NT2/D1 (cell line): ENCODE results near the gene SHANK3.

Experiments used
- DNase-seq: peaks from one replicate; pipeline ENCODE4 v3.0.0-alpha.2; 2011; ENCODE audit warnings: low read depth, low spot score
- H3K27me3 ChIP-seq: 2 replicates; pipeline ENCODE4 v1.6.0; 2011; ENCODE audit warnings: mild to moderate bottlenecking; ENCODE audit not compliant: insufficient read length, insufficient read depth
- H3K36me3 ChIP-seq: 2 replicates; pipeline ENCODE4 v1.6.1; 2011; ENCODE audit warnings: mild to moderate bottlenecking, low read length, mixed read lengths; ENCODE audit not compliant: insufficient read depth, insufficient read length
- H3K4me1 ChIP-seq: 2 replicates; pipeline ENCODE4 v1.5.1; 2011; ENCODE audit not compliant: insufficient read depth, insufficient read length
- H3K4me3 ChIP-seq: 2 replicates; pipeline ENCODE4 v1.5.1; 2011; ENCODE audit warnings: low read depth; ENCODE audit not compliant: insufficient read length
- H3K9ac ChIP-seq: 2 replicates; pipeline ENCODE4 v1.6.0; 2011; ENCODE audit warnings: low read depth; ENCODE audit not compliant: insufficient read length
- H3K9me3 ChIP-seq: 2 replicates; pipeline ENCODE4 v1.5.1; 2011; ENCODE audit warnings: mild to moderate bottlenecking, low read length; ENCODE audit not compliant: insufficient read depth
- SUZ12 ChIP-seq: IDR thresholded peaks from 2 replicates; pipeline ENCODE4 v1.6.1; 2011; ENCODE audit not compliant: insufficient read length, insufficient read depth; ENCODE audit errors: extremely low read depth
- YY1 ChIP-seq: IDR thresholded peaks from 2 replicates; pipeline ENCODE4 v1.6.1; 2011; ENCODE audit not compliant: insufficient read length, insufficient read depth
- ZNF274 ChIP-seq: IDR thresholded peaks from 2 replicates; pipeline ENCODE4 v1.6.1; 2011; ENCODE audit warnings: mild to moderate bottlenecking, low read depth, low read length

SHANK3 gene

DNA sequence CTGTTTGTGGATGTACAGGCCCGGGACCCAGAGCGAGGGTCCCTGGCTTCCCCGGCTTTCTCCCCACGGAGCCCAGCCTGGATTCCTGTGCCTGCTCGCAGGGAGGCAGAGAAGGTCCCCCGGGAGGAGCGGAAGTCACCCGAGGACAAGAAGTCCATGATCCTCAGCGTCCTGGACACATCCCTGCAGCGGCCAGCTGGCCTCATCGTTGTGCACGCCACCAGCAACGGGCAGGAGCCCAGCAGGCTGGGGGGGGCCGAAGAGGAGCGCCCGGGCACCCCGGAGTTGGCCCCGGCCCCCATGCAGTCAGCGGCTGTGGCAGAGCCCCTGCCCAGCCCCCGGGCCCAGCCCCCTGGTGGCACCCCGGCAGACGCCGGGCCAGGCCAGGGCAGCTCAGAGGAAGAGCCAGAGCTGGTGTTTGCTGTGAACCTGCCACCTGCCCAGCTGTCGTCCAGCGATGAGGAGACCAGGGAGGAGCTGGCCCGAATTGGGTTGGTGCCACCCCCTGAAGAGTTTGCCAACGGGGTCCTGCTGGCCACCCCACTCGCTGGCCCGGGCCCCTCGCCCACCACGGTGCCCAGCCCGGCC lies 48.7 kb downstream of the SHANK3 start:
- TF ChIP-seq SUZ12 (no peak), YY1 (no peak), ZNF274 (no peak)
- no peak for DNase-seq

DNA sequence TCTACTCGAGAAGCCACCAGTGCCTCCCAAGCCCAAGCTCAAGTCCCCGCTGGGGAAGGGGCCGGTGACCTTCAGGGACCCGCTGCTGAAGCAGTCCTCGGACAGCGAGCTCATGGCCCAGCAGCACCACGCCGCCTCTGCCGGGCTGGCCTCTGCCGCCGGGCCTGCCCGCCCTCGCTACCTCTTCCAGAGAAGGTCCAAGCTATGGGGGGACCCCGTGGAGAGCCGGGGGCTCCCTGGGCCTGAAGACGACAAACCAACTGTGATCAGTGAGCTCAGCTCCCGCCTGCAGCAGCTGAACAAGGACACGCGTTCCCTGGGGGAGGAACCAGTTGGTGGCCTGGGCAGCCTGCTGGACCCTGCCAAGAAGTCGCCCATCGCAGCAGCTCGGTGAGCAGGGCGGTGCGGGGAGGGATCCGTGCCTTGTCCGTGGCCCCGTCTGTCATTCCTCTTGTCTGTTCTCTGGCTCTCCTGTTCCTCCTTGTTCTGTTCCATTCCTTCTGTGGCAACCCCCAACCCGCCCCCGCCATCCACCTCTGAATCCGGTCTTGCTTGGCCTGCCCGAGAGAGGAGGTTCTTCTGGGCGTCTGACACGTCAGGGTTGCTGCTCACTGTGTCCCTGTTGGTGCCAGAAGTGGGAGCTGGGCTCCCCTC lies 49.6 kb downstream of the SHANK3 start:
- Histone ChIP-seq H3K4me3 (no peak overlapping the region), H3K9ac (no peak overlapping the region), H3K36me3 (peaks cover 42% of the 10 kb centered on the region), H3K27me3 (peaks cover 31% of the 10 kb centered on the region), H3K4me1 (no peaks in the 10 kb centered on the region), H3K9me3 (no peaks in the 10 kb centered on the region)
- TF ChIP-seq ZNF274 (no peak), SUZ12 (no peak), YY1 (no peak)
- no peak for DNase-seq

More for the DNA sequence above, 48.7 kb downstream of the SHANK3 start:
- Histone ChIP-seq H3K4me1 (no peaks in the 10 kb centered on the region), H3K9ac (no peak overlapping the region), H3K9me3 (no peaks in the 10 kb centered on the region), H3K4me3 (no peak overlapping the region), H3K36me3 (peaks cover 36% of the 10 kb centered on the region), H3K27me3 (peaks cover 31% of the 10 kb centered on the region)
